ENCODE results near the gene FGFR3. TPM values are rescaled to one million over a fixed set of nuclear protein-coding genes. Genes with fewer than 3 reads are reported as not detected.

The FGFR3 gene
- polyA plus RNA-seq, 4 donors, result 70.0 to 150 (median 103) TPM

DNA sequence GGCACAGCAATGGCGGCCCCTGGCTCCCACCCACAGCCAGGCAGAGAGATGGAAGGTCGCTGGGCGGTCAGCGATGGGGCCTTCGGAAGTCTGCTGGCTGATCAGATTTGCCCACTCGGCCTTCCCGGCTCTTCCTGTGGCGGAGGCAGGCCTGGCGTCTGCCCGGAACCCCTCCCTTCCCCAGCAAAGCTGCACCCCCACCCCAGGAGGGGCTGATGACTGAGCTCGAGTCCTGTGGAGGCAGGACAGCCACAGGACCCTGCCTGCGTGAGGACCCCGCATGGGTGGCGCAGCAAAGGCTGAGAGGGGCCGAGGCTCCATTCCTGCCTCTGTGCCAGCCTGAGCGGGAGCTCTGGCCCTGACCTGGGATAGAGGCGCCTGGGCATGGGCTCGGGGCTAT, 37.0 kb upstream of the FGFR3 start:
- DNase-seq (ENCODE audit: low read depth in 4 of 4, low spot score in 2 of 4), result no peak

DNA sequence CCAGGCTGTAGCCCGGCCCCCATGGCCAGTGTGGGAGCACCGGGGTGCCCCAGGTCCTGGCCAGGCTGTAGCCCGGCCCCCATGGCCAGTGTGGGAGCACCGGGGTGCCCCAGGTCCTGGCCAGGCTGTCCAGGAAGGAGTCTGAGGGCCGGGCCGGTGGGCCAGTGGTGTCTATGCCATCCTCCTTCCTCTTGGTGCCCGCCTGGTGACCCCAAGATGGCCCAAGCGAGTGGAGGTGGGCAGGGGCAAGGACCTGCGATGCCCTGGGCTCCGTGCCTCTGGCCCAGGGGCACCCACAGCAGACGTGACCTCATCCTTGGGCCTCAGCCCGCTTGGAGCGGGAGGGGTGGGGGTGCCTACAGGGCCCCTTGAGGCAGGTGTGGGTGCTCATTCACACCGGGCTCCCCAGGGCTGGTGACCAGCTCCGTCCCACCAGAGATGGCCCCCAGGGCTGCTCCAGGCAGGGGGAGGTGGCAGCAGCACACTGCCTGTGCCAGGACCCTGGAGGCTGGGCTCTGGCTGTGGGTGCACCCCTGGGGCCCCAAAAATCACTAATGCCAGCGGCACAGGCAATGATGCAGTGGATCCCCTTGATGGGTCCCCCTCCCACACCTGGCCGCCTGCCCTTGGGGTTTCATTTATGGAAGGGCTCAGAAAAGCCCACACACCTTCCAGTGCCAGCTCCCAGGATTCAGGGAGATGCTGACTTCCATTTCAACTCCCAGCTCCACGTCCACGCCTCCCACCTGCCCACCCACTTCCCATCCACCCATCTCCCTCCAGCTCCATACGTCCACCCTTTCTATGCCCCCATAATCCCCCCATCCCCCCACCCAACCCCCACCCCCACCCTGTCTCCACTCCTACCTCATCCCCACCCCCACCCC, 36.0 kb upstream of the FGFR3 start:
- DNase-seq (ENCODE audit: low read depth in 4 of 4, low spot score in 2 of 4), result no peak

DNA sequence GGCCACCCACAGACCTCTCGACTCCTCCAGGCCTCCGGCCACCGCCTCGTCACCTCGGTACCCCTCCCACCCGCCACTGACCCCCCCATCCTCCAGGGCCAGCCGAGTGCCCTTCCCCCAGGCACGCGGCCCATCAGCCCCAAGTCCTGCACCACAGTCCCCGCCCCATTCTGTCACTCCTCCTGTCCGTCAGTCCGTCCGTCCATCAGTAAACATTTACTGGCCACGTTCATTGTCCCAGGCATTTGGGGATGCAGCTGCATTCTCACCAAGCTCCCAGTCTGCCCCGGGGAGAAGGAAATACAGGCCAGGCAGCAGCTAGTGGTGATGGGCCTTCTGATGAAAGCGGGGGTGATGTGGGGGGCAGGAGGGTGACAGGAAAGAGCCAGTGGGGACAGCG, 35.3 kb upstream of the FGFR3 start:
- no peak for DNase-seq (ENCODE audit: low read depth in 4 of 4, low spot score in 2 of 4)

DNA sequence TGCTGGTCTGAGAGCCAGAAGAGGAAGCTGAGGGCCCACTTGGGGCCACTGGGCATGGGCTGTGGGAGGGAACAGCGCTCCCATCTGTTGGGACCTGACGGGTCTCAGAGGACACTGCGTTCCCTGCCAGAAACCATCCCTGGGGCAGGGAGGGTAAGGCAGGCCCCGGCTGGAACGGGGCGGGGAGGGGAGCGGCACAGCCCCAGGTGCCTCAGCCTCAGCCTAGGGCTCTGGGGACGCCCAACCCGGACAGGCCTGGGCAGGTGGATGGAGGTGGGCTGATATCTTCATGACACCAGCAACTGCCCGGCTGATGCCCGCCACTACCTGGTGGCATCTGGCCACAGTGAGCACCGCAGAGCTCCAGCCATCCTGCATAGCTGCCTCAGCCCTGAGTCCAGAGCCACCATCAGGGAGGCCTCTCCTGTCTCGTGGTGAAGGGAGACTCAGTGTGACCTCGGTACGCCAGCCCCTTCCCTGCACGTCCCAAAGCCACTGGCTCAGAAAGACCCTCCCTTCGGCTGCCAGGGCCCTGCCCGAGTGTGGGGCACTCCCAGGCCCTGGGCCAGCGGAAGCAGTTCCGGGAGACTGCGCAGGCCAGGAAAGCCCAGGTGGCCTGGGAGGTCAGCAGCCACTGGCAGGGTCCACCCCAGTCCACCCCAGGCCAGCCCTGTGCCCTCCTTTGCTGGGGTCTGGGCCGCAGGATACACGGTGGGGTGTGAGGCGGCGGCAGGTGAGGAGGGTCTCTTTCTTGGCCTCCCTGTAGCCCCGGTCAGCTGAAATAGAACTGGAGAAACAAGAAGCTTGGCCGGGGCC, 34.6 kb upstream of the FGFR3 start:
- no peak for DNase-seq (ENCODE audit: low read depth in 4 of 4, low spot score in 2 of 4)

DNA sequence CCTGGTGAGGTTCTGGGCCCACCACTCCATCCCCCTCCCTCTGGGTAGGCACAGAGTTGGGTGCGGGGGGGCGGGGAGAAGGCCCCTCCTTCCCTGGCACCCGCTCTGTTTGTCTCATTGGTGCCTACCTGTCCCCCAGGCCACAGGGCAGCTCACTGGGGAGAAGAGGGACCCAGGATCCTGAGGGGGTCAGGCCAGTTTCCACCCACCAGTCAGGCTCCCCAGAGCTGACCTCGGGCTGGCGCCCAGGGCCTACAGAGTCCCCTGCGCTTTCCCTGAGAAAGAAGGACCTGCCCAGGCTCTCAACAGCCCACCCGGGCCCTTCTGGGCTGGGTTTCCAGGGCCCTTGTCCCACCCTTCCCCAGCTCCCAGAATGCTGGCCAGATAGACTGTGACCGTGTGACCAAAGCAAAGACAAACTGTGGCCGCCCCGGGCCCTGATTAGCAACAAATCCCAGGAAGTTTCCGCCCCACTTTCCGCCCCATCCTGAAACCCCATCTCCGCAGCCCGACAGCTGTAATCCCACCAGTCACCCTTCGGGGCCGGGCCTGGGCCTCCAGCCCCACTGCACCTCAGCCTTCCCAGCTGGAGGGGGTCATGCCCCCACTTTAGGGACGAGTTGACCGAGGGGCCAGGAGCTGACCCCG, 33.8 kb upstream of the FGFR3 start:
- DNase-seq (ENCODE audit: low read depth in 4 of 4, low spot score in 2 of 4), result no peak

DNA sequence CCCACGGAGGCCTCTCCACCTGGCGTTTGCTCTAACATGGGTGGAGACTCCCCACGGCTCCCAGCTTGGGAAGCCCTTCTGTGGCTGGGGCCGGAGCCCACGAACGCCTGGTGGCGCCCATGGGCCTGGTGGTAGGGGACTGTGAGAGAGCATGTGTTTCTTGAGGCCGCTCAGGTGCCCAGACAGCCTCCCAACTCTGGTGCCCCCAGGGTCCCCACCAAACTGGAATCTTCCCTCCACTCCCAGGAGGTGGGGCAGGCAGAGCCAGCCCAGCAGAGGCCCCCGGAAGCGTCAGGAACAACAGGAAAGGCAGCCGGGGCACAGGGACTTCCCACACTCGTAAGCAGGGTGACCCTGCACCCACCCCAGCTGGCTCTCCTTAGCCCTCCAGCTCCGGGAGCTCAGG, 33.3 kb upstream of the FGFR3 start:
- DNase-seq (ENCODE audit: low read depth in 4 of 4, low spot score in 2 of 4), result no peak

DNA sequence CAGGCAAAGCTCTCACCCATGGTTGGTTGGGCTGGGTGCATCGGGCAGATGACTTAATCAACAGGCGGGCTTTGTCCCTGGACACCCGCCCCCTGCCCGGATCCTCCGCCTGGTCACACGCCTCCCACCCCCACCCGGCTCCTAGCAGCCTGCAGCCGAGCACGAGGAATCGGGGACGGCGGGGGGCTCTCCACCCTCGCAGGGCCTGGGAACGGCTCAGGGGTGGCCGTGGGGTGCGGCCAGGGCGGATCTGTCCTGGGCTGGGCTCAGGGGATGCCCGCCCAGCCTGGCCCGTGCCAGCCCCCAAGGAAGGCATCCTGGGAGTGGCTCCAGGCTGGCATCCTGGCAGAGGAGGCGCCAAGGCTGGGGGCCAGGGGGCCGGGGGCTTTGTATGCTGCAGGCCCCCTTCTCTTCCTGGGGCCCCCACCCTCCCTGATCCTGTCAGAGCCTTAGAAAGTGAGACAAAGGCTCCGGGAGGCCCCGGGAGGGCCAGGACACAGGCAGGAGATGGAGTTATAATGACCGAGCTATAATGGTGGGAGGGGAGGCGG, 32.5 kb upstream of the FGFR3 start:
- DNase-seq (ENCODE audit: low read depth in 4 of 4, low spot score in 2 of 4), result no peak

DNA sequence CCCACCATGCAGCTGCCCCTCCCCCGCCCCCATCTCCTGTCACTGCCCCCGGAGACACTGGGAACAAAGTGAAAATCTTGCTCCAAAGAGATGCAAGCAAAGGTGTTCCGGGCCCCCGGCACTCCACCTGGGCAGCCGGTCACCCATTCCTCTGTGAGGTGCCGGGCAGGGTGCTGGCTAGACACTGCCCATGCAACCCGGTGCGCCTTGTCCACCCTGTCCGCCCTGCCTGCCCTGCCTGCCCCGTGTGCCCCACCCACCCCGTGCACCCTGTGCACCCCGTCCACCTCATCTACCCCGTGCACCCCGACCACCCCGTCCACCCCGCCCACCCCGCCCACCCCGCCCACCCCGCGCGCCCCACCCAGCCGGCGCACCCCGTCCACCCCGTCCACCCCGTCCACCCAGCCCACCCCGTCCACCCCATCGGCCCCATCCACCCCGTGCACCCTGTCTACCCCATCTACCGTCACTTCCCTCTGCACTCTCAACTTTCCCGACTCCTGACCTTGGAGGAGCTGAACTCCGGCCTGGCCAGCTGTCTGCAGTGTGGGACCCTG, 31.9 kb upstream of the FGFR3 start:
- no peak for DNase-seq (ENCODE audit: low read depth in 4 of 4, low spot score in 2 of 4)

DNA sequence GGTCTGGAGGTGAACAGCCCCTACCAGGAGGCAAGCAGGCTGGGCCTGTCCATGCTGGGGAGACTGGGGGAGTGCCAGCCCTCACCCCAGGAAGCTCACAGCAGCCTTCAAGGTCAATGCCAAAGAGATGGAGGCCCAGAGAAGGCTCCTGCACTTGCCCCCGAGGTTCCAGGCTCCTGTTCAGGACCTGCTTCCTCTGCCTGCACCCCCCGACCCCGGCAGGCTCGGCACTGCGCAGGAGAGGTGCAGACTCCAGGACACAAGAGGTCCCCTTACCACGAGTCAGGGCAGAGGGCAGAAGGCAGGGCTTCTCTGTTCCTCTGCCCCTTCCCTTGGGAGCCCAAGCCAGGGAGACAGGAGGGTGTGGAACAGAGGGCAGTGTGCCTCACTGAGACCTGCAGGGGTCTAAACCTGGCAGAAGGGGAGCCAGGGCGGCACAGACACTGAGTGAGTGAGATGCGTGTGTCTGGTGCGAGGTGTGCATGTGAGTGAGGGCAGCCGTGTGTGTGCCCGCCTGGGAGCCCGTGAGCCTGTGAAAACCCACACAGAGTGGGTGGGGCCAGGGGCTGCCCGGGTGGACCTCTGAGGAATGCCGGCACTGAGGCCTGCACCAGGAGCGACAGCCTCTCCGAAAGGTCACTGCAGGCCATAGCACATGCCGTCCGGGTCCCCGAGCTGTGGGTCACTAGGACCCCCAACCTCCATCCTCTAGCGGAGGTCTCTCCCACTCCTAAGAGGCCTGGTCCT, 30.7 kb upstream of the FGFR3 start:
- no peak for DNase-seq (ENCODE audit: low read depth in 4 of 4, low spot score in 2 of 4)

DNA sequence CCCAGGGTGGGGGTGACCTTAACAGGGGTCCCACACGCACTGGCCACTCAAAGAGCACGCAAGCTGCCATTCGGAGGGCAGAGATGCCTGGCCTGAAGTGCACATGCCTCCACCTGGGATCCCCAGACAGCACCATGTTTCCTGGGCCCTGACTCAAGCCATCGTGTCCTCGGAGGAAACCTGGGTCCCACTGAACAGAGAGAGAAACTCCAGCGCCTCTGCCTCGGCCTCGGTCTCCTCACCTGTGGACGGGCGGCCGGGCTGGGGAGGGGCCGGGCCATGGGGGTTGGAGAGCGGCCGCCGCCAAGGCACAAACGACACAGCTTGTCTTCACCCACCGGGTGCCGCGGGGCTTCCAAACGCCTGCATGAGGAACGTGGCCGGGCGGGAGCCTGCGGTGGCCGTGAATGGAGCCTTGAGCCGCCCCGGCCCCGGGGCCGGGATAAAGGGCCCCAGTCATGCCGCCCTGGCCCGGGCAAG, 30.0 kb upstream of the FGFR3 start:
- no peak for DNase-seq (ENCODE audit: low read depth in 4 of 4, low spot score in 2 of 4)

DNA sequence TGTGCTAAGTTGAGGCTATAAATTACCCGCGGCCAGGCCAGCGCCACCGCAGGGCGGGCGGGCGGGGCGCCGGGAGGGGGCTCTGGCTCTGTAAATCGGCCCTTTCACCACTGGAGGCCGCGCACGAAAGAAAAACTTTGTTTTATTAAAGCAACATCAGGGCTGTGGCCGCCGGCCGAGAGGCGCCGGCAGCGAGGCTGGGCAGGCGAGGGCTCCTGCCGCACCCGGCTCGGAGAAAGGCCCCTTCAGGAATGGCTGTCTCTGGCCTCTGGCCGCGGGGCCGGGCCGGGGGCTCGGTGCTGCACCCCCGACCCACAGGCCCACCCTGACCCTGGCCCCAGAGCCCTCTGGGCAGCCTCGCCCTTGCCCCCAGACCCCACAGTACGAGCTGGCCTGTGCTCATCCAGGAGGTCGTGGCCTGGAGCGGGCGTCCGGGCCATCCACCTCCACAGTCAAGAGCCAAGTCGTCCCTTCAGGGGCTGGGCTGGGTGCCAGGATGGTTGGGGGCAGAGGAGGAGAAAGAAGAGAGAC, 29.5 kb upstream of the FGFR3 start:
- no peak for DNase-seq (ENCODE audit: low read depth in 4 of 4, low spot score in 2 of 4)

DNA sequence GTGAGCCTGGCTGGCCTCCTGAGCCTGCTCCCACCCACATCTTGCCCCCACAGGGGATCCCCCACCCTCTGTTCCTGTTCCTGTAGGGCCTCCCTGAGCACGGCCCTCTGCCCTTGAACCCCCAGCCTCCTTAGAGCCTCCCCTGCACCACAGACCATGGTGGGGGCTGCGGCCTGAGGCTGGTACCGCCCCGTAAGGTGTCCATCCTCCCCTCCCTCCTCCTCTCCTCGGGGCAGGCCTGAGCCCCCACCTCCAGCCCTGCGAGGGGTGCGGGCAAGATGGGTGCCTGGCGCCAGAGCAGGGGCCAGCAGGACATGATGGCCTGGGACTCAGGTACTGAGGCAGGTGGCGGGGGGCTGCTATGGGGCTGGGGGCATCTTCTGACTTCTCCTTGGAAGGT, 28.4 kb upstream of the FGFR3 start:
- DNase-seq (ENCODE audit: low read depth in 4 of 4, low spot score in 2 of 4), result no peak

DNA sequence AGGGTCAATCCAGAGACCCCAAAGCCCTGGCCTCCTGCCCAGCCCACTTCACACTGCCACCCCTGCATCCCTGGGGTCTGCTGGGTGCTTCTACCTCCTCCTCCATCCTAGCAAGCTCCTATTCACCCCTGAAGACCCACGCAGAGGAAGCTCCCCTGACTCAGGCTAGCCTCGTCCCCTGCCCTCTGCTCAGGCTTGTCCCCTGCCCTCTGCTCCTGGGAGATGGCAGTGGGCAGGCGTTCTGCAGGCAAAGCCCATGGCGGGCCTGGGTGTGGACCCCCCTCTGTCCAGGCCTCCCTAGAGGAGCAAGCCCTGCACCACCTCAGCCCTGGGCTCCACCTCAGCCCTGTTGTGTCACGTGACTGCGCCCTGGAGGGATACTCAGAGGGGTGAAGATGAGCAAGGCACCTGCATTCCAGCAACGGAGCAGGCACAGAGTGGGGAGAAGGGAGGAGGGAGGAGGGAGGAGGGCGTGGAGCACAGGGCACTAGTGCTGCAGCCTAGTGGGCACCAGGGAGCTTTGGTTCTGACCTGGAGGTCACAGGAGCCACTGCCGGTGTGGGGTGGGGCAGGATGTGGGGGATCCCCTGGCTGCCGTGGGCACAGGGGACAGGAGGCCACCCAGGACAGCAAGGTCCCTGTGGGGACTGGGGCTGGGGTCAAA, 27.6 kb upstream of the FGFR3 start:
- no peak for DNase-seq (ENCODE audit: low read depth in 4 of 4, low spot score in 2 of 4)

DNA sequence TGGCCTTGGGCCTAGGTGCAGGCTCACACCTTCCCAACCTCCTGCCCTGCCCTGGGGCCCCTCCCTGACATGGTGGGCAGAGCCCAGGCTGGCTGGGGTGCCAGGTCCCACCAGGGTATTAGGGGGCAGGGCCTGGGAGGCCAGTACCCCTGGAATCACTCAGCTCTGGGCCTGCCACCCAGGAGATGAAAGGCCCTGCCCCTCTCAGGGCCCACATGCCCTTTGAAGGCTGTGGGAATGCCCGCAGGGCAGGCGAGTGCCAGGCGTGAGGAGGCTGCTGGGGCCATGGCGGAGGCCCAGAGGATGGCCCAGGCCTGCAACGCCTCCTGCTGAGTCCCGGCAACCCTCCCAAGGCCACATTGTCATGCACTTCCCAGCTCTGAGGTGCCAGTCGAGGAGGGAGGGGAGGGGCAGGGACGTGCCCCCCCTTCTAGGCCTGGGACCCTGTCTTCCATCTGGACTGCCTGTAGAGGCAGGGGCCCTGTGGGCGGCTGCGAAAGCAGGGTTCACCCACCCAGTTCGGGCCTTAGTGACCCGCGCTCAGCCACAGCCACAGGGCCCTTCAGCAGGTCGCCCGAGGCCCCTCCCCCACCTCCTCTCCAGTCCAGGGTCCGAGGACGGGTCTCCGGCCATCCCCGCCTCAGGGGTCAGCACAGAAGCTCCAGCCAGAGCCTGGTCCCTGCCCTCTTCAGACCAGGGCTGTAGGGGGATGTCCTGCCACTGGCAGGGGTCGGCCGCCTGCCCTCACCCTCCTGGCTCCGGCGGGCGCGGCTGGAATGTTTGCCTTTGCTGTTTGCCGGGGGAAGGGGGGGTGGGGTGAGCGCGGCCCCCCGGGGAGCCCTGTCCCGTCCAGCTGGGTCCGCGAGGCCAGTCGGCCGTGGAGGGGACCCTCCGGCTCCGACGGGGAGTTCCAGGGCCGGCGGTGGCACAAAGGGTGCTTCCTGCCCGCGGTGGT, 26.7 kb upstream of the FGFR3 start:
- no peak for DNase-seq (ENCODE audit: low read depth in 4 of 4, low spot score in 2 of 4)

DNA sequence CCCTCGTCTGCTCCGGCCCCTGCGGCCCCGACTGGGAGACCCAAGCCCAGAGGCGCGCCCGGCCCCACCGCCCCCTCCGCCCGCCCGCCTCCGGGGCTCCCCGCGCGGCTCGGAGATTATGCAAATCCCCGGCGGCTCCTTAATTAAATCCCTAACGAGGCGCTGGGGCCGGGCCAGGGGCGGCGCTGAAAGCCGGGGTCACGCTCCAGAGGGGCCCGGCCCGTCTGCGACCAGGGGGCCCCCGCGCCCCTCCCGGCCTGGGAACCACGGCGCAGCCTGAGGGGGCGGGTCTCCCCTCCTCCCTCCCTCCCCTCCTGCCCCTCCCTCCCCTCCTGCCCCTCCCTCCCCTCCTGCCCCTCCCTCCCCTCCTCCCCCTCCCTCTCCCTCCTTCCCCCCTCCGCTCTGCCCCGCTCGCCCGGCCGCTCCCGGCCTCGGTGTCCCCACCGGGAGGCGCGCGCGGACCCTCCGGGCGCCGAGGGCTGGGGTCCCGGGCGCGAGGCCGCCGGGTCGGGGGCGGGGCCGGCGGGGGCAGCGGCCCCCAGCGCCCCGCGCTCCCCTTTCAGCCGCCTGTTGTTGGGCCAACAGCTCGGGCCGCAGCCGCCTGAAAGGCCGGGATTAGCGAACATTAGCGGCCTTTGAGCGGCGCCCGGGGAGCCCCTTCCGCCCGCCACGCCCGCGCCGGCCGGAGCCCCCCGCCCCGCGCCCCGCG, 25.9 kb upstream of the FGFR3 start:
- DNase-seq (ENCODE audit: low read depth in 4 of 4, low spot score in 2 of 4), result no peak

DNA sequence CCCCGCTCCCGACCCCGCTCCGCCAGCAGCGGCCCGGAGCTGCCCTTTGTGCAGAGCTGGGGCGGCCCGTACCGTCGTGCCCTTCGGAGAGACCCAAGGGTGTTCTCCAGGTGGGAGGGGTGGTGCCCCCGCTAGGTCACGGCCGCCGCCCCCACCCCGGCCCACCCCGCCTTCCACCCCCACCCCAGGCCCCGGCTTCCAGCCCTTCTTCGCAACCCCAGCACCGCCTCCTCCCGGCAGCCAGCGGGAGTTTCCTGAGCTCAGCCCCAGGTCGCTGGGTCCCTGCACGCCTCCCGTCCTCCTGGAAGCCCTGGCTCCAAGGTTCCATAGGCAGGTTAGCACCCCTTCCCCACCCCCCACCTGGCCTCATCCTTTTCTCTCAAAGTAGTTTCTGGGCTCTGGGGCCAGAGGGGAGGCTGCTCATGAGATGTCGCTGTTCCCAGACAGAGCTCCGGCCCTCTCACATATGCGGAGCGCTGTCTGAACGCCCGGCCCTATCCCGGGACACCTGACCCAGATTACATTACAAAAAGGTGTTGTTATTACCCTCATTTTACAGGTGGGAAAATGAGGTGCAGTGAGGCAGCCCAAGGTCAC, 25.2 kb upstream of the FGFR3 start:
- no peak for DNase-seq (ENCODE audit: low read depth in 4 of 4, low spot score in 2 of 4)

Measured in left renal cortex interstitium (tissue), 4 donors.